NCI-H2029 treated with DMSO at 0.1 percent for 48 hours (cell line): Measurements from ENCODE around the gene IFT52.
"Not testable (repeated sequence)": the region's sequence is repeated elsewhere in the genome, so short reads cannot be mapped to it uniquely, and the experiment has no call there.

Source experiments
- DNase-seq: peaks from one replicate; lab custom pipeline; 2025; lab: John Stamatoyannopoulos, UW

IFT52 gene

DNA sequence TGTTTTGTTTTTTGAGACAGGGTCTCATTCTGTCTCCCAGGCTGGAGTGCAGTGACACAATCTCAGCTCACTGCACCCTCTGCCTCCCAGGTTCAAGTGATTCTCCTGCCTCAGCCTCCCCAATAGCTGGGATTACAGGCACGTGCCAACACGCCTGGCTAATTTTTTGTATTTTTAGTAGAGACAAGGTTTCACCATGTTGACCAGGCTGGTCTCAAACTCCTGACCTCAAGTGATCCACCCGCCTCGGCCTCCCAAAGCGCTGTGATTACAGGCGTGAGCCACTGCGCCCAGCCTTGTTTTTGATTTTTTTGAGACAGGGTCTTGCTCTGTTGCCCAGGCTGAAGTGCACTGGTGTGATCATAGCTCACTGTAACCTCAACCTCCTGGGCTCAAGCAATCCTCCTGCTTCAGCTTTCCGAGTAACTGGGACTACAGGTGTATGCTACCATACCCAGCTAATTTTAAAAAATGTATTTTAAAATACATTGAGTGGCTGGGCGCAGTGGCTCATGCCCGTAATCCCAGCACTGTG is 61.0 kb downstream of the IFT52 start:
- DNase-seq, result not testable (repeated sequence)

DNA sequence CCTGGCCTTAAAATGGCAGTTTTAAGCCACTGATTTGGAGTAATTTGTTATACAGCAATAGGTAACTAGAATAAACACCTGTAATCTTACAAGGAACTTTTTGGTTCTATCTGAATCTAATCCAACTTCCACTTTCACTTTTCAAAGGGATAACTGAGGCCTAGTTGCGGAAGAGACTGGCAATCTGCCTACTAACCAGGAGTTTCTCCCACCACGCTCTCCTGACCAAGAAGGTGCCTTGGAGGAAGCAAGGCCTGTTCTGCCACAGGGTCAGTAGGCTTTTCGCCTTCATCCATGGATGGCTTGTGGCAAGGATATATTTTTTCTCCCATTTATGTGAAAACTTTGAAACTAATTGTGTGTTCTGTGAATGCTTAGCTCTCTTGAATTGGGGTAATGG is 63.2 kb downstream of the IFT52 start:
- DNase-seq, result no peak

DNA sequence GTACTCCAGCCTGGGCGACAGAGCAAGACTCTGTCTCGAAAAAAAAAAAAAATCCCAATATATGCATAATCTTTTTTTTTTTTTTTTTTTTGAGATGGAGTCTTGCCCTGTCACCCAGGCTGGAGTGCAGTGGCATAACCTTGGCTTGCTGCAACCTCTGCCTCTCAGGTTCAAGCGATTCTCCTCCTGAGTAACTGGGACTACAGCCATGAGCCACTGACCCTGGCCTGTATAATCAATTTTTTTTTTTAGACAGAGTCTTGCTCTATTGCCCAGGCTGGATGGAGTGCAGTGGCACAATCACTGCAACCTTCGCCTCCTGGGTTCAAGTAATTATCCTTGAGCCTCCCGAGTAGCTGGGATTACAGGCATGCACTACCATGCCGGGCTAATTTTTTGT is 64.4 kb downstream of the IFT52 start:
- not testable (repeated sequence) for DNase-seq

DNA sequence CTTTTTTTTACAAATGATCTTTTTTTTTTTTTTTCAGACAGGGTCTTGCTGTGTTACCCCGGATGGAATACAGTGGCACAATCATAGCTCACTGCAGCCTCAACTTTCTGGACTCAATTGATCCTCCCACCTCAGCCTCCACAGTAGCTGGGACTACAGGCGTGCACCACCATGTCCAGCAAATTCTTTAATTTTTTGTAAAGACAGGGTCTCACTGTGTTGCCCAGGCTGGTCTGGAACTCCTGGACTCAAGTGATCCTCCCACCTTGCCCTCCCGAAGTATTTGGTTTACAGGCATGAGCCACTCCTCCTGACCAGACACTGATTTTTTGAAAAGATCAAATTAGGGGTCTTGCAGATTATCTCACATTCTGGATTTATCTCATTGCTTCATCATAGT is 65.2 kb downstream of the IFT52 start:
- DNase-seq, result no peak

DNA sequence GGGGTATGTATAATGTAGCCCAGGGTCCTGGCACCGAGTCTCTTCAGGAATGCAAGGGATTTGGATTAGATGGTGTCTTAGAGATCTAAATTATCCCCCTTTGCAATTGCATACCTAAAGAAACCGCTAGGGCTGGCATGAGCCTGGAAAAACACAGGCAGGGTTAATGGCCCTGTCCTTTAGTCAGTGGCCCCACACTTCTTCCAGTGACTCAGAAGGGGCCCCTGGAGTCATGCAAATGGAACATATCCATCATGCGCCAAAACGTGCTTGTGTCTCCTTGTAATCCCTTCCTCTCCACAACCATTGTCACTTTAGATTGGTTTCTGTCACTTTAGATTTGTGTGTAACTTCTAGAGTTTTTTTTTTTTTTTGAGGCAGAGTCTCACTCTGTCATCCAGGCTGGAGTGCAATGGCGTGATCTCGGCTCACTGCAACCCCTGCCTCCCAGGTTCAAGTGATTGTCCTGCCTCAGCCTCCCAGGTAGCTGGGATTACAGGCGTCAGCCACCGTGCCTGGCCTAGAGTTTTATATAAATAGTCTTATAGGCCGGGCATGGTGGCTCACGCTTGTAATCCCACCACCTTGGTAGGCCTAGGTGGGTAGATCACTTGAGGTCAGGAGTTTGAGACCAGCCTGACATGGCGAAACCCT is 67.5 kb downstream of the IFT52 start:
- no peak for DNase-seq

DNA sequence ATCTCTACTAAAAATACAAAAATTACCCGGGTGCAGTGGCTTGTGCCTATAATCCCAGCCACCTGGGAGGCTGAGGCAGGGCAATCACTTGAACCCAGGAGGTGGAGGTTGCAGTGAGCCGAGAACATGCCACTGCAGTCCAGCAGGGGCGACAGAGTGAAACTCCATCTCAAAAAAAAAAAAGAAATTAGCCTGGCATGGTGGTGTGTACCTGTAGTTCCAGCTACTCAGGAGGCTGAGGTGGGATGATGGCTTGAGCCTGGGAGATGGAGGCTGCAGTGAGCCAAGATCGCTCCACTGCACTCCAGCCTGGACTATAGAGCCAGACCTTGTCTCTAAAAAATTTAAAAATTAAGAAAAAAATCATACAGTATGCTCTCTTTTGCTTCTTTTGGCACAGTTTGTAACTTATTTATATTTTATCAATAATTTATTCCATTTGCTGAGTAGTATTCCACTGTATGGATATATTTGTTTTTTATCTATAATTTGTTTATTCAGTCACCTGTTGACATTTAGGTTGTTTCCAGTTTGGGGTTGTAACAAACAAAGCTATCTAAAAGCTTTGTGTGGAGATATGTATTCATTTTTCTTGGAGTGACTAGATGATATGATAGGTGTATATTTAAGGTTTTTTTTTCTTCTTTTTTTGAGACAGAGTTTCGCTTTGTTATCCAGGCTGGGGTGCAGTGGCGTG is 68.1 kb downstream of the IFT52 start:
- DNase-seq, result no peak

DNA sequence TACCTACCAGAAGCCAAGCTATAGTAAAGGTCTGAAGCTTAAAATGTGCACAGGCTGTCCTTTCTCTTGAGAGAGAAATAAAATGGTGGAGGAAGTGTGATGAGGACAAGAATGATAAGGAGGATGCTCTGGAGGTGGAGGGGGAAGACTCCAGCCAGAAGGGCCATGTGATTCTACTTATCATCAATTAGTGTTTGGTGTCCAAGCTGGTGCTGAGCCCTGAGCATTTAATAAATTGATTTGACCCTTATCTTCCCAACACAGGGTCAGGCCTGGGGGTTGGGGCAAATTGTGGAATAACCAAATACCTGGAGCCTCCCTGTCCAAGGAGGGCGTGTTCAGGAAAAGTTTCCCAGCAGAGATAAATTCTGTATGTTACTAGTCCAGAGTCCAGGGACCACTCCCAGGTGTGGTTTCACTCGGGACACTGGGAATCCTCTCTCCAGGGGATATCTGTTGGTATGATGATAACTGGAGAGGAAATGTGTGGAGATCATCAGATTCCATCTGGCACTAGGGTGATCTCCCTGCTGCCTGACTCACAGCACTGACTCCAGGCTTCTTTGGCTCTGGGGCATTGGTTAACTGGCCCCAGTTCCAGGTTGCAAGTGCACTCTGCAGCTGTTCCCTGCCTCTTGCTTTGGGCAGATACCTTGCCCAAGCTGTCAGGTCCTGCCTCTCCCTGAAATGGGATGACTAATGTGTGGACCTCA is 72.4 kb downstream of the IFT52 start:
- no peak for DNase-seq

DNA sequence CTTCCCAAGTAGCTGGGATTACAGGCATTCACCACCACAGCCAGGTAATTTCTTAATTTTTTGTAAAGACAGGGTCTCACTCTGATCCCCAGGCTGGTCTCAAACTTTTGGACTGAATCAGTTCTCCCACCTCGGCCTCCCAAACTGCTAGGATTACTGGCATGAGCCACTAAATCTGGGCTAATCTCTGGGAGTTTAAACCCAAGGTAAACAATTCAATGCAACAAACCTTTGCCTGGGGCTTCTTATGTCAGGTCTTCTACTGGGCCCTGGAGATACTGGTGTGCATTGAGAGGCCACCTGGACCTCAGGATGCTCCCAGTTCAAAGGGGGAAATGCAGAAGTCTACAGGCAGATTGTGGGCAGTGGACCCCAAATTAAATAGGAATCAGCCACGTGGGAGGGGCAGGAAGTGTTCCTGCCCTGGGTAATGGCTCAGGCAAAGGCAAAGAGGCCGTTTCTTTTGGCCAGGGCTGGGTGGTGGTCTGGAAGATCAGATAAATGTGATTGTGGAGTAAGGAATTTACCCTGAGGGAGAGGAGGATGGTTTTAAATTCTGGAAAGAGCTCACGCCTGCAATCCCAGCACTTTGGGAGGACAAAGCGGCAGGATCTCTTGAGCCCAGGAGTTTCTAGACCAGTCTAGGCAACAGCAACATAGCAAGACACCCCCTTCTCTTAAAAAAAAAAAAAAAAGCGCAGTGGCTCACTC is 74.9 kb downstream of the IFT52 start:
- no peak for DNase-seq

DNA sequence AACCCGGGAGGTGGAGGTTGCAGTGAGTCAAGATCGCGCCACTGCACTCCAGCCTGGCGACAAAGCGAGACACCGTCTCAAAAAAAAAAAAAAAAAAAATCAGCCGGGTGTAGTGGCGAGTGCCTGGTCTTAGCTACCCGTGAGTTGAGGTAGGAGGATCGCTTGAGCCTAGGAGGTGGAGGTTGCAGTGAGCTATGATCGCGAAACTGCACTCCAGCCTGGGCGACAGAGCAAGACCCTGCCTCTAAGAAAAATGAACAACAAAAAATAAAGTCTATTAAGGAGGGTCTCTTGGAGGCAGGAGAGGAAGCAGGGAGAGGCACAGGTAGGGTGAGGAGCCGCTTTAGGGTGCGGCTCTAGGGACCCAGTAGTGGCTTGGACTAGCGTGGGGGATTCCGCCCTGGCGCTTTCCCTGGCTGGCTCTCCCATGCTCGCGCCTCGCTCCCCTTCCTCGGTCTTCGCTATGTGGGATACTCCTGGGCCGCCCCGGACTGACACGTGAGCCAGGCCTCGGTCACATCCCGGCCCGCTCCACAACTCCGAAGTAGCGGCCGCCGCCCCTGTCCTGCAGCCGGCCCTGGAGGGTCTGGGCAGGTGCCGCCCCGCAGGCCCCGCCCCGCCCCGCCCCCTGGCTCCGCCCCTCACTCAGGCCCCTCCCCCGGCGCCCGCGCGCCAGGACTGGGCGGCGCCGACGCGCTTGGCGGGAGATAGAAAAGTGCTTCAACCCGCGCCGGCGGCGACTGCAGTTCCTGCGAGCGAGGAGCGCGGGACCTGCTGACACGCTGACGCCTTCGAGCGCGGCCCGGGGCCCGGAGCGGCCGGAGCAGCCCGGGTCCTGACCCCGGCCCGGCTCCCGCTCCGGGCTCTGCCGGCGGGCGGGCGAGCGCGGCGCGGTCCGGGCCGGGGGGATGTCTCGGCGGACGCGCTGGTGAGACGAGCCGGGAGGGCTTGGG is 75.9 kb downstream of the IFT52 start, which contains the start of gene MYBL2:
Gene MYBL2, plus strand, starts transcription at position 739 of the 953 bp plus-strand sequence. Its CDS starts 170 bp downstream, at position 909.
- DNase-seq, result no peak

DNA sequence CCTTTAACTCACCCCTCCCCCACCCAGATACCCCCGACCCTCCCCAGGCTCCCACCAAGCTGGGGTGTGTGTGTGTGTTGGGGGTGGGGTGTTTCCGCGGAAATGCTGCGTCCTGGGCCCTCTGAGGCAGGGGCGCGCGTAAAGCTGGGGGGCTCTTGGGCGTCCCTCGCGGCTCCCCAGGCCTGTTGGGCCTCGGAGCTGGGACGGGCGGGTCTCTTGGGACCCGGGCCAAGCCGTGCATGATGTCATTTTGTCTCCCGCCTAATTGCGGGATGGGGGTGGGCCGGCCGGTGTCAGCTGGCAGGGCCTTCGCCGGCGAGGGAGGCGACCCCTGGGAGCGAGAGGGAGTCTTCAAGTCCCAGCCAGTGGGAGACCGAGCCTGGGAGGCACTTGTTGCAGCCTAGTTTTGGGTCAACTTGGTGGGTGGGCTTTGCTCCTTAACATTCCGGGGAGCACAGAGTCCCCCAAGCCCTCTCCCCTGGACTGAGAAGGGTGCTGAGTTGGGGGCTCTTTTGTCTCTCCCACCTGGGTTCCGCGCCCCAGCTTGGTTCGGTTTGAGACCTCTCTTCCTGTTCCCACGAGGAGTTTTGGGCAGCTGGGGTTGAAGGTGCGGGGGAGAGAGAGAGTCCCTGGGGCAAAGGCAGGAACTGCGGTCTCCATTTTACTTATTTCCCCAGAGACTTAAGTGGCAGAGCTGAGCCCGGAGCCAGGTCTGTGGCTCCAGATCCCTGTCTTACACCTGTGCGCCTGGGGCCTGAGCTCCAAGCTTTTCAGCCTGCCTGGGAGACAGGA is 76.8 kb downstream of the IFT52 start:
- no peak for DNase-seq

DNA sequence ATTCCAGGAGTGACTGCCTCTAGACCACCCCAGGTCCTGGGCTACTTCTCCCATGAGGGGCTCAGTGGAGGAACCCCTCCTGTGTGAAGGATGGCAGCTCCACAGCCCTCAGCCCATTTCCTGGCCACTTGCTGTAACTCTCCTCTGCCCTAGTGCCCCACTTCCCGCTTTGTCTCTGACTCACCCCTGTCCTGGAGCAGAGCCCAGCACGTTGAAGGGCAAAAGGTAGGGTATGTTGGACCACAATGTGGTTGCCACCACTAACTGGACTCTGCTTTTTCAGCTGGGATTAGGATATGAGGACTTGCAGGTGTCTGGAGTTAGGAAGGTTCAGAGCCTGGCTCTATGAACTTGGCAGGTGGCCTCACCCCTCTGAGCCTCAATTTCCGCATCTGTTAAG is 78.6 kb downstream of the IFT52 start:
- DNase-seq, result no peak

DNA sequence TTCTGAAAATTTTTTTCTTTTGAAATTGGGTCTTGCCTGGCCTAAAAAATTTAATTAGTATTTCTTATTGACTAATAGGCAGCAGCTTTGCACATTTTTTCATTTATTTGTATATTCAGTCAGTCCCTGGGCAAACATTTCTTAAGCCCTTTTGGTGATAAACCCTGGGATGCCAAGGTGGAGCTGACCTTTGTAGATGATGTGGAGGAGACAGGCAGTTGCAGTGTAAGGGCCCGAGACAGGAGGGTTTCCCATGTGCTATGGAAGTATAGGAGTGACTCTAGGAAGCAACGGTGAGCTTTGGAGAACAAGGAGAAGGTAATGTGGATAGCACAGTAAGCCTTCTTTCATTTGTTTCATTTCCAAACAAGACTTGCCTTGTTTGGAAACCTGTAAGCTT is 79.7 kb downstream of the IFT52 start:
- no peak for DNase-seq

DNA sequence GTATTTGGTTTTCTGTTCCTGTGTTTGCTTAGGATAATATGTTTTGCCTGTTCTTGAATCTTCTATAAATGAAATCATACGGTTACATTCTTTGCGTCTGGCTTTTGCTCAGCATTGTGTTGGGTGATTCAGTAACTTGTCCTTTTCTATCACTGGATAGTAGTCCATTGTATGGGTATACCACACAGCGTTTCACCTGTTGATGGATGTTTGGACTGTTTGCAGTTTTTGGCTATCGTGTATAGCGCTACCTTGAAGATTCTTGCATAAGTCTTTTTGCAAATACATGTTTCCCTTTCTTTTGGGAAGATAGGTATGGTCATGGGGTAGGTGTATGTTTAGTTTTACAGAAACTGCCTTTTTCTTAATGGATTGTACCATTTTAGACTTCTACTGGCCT is 85.6 kb downstream of the IFT52 start:
- DNase-seq, result no peak

DNA sequence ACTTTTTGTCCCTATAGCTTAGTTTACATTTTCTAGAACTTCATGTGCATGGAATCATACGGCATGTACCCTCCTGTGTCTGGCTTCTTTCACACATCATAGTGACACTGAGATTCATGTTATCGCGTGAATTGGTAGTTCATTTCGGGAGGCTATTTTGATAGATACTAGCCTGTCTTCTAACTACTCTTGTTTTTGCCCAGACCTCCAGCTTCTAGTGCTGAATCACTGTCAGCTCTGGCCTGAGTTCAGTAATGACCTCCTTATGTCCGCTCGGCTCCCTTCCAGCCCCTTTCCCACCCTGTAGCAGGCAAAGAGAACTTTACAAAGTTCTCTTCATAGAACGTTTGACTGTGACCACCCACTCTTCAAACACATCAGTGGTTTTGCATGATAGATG is 90.2 kb downstream of the IFT52 start:
- DNase-seq, result no peak

DNA sequence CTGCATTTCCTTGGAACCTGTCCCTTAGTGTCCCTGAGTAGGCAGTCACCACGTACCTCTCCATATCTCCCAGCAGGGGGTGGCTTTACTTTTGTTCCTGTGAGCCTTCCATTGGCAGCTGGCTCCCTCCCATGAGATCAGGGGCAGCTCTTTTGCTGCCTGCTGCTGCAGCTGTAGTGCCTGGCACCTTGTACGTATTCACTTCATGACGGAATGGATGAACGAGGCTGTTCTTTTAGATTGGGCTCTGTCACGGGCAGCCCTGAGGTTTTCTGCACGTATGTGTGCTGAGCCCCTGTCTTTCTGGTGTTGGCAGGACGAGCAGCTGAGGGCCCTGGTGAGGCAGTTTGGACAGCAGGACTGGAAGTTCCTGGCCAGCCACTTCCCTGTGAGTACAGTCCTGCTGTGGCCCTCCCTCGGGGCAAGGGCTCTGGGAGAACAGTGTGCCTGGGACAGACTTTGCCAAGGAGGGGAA is 90.8 kb downstream of the IFT52 start:
- DNase-seq, result no peak

DNA sequence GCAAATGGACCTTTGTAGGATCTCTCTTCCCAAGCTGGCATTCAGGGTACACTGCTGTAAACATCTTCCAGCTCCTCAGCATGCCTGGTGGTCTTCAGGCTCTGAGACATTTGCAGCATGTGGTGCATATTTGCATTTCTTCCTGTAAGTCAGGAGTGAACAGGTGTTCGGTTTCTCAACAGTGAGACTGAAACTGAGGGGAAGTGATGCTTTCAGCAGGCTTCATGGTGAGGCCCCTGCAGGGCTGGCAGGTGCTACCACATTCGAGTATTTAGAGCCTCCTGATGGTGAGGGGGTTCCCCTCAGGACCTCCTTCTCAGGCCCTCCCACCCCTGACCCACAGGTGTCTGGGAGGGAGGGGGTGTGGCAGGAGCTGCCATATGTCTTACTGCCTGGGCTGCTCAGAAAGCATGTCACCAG is 91.3 kb downstream of the IFT52 start:
- DNase-seq, result no peak

DNA sequence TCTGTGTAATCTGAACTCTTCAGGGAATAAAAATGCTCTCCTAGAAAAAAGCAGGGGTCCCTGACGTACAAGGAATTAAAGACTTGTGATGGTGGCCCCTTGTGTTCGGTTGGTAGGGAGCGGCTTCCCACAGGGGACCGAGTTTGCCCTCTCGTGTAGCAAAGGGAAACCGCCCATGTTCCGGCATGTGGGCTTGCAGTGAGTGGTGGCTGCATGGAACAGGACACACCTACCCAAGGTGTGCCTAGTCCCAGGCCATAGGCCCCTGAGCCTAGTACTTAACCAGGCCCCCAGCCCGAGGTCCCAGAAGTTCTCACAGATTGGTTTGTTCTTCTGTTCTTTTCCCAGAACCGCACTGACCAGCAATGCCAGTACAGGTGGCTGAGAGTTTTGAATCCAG is 91.7 kb downstream of the IFT52 start:
- DNase-seq, result no peak

DNA sequence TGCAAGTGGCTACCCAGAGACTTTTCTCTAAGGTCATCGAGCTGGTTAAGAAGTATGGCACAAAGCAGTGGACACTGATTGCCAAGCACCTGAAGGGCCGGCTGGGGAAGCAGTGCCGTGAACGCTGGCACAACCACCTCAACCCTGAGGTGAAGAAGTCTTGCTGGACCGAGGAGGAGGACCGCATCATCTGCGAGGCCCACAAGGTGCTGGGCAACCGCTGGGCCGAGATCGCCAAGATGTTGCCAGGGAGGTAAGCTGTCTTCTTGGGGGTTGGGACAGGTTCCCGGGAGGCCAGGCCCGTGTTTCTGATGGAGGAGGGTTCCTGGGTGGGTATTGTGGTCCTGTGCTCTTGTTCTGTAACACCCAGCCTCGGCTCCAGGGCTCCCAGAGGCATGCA is 96.1 kb downstream of the IFT52 start:
- DNase-seq, result no peak

DNA sequence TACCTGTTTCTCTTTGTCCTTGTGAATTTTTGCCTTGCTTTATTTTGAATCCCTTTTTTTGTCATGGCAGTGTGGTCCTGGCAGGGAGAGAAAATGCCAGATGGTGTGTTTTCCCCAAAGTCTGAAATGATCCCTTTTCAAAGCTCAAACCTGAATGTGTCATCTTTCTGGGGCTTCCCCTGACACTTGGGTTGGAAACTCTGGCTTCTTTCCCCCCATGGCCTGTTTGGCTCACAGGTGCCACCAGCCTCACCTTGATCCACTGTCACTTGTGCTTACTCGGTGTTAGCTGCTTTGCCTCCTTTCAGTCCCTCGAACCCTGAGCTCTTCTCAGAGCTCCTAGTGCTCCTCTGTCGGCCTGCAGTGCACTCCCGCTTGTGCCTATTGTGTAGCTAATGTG is 98.4 kb downstream of the IFT52 start:
- DNase-seq, result no peak

DNA sequence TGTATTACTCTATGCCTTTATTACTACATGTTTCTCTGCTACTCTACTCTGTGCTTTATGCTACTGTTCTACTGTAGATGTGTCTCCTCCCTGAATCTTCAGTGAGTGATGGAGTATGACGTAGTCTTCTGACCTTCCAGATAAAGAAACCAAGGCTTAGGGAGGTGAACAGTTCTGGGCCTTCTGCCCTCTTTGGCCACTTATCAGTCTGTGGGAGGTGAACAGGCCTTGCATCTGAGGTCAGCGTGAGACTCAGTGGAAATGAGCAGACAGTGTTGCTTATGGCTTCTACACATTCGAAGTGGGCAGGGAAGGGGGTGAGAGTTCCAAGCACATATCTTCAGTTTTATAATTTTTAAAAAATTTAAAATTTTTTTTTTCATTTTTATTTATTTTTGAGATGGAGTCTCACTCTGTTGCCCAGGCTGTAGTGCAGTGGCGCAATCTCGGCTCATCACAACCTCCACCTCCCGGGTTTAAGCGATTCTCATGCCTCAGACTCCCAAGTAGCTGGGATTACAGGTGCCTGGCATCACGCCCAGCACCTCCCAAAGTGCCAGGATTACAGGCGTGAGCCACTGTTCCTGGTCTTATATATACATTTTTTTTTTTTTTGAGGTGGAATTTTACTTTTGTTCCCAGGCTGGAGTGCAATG is 100.3 kb downstream of the IFT52 start:
- no peak for DNase-seq
